Smooth muscle cell (in vitro differentiated cells): Measurements from ENCODE around the gene HOXB8. TPM values are rescaled to one million over a fixed set of nuclear protein-coding genes. Genes with fewer than 3 reads are reported as not detected.

Experiments used
- DNase-seq: peaks from one replicate; lab custom pipeline; 2025; ENCODE audit not compliant: unreplicated experiment; lab: John Stamatoyannopoulos, UW
- H2AFZ ChIP-seq: fragments of 200-600 bp; sonication (generic); 2 replicates; pipeline ENCODE4 v1.6.0; 2016; ENCODE audit warnings: antibody characterized with exemption, low read depth, mild to moderate bottlenecking
- H3F3A ChIP-seq: fragments of 200-600 bp; sonication (generic); 2 replicates; pipeline ENCODE4 v1.6.0; 2017; ENCODE audit warnings: antibody characterized with exemption, low read depth
- H3K27ac ChIP-seq: fragments of 200-600 bp; sonication (generic); 2 replicates; pipeline ENCODE4 v1.5.1; 2016; ENCODE audit warnings: low read depth, mild to moderate bottlenecking
- H3K27me3 ChIP-seq: fragments of 200-600 bp; sonication (generic); 2 replicates; pipeline ENCODE4 v1.6.1; 2016; ENCODE audit warnings: low read depth, mild to moderate bottlenecking
- H3K36me3 ChIP-seq: fragments of 200-600 bp; sonication (generic); 2 replicates; pipeline ENCODE4 v1.5.1; 2016; ENCODE audit warnings: low read depth
- H3K4me1 ChIP-seq: fragments of 200-600 bp; sonication (generic); 2 replicates; pipeline ENCODE4 v1.5.1; 2016; ENCODE audit warnings: low read depth
- H3K4me2 ChIP-seq: fragments of 200-600 bp; sonication (generic); 2 replicates; pipeline ENCODE4 v1.6.0; 2016; ENCODE audit warnings: mild to moderate bottlenecking
- H3K4me3 ChIP-seq: fragments of 200-600 bp; sonication (generic); 2 replicates; pipeline ENCODE4 v1.5.1; 2016; ENCODE audit warnings: mild to moderate bottlenecking
- H3K79me2 ChIP-seq: fragments of 200-600 bp; sonication (generic); 2 replicates; pipeline ENCODE4 v1.6.0; 2016; ENCODE audit warnings: low read depth, mild to moderate bottlenecking
- H3K9ac ChIP-seq: fragments of 200-600 bp; sonication (generic); 2 replicates; pipeline ENCODE4 v1.6.0; 2016; ENCODE audit warnings: low read depth
- H3K9me3 ChIP-seq: fragments of 200-600 bp; sonication (generic); replicated peaks from 2 replicates; pipeline ENCODE4 v1.5.1; 2016; ENCODE audit warnings: low read depth
- H4K20me1 ChIP-seq: fragments of 200-600 bp; sonication (generic); 2 replicates; pipeline ENCODE4 v1.6.0; 2016; ENCODE audit warnings: low read depth
- CTCF ChIP-seq: fragments of 200-600 bp; sonication (generic); IDR thresholded peaks from 2 replicates; pipeline ENCODE4 v1.5.1; 2017; ENCODE audit warnings: borderline replicate concordance, mild to moderate bottlenecking, antibody characterized with exemption; ENCODE audit not compliant: insufficient read depth, poor library complexity, severe bottlenecking
- WGBS: methylation state at CpG from one replicate; pipeline ENCODE4 v1.1.7; 2016; ENCODE audit warnings: low lambda C conversion rate; 5-methylcytosine and 5-hydroxymethylcytosine counted together
- polyA plus RNA-seq: library from polyadenylated mRNA; unstranded; fragments of >200 nt; fragmentation: Nextera tagmentation; extraction: Ambion mirVana; gene quantifications from 2 replicates; pipeline ENCODE4 v1.2.1, GENCODE V29; 2016
- total RNA-seq: library from RNA; depleted of rRNA; stranded (reverse); fragments of >200 nt; gene quantifications from 2 replicates; pipeline ENCODE4 v1.2.3, GENCODE V29; 2014

The HOXB8 gene
- total and polyA plus RNA-seq, 2 experiments from 2014 or later, result 0.94 to 2.0 TPM

- Histone ChIP-seq H3K79me2 (peaks cover 30% of the 10 kb centered on the region), H3K4me3 (no peak overlapping the region), H3K9ac (no peak overlapping the region), H3K9me3 (no peaks in the 10 kb centered on the region), H3K27me3 (peaks cover 91% of the 10 kb centered on the region), H3F3A (peaks cover 7% of the 10 kb centered on the region), H3K36me3 (no peaks in the 10 kb centered on the region), H3K27ac (no peak overlapping the region), H4K20me1 (peaks cover 39% of the 10 kb centered on the region), H2AFZ (no peak overlapping the region), H3K4me1 (peaks cover 6% of the 10 kb centered on the region), H3K4me2 (peak overlapping the region; percentile 99)
- 43% methylated on average over 27 of the region's 27 CpGs for WGBS
- DNase-seq, result no peak
- no peak for TF ChIP-seq CTCF
Measured at GRCh38 chr17:48627623-48628521, 12.8 kb upstream of the HOXB8 start.

DNA sequence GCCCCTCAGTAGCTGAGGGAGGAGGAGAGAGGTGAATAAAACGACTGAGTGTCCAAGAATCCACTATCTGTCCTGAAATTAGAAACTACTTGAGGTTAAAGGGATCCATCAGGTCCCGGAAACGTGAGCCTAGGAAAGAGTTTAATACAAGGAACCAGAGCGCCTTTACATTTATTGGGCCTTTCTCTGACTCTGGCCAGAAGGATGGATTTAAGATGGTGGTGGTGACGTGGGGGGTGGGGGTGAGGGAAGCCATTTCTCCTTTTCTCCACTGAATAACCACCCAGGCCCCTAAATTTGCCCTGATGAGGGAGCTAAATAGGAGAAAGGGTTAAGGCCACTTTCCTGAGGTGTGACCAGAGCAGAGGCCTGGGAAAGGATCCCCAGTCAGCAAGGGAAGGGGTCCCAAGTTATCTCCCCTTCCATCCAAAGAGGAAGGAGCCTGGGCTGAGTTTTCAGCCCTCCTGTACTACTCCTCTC lies 12.1 kb upstream of the HOXB8 start:
- Histone ChIP-seq H3K4me3 (peak overlapping the region; percentile 78), H3K9me3 (no peaks in the 10 kb centered on the region), H2AFZ (no peak overlapping the region), H3K79me2 (peaks cover 32% of the 10 kb centered on the region), H4K20me1 (peaks cover 43% of the 10 kb centered on the region), H3K36me3 (no peaks in the 10 kb centered on the region), H3K4me1 (peaks cover 6% of the 10 kb centered on the region), H3K4me2 (peak overlapping the region; percentile 99), H3K27me3 (peaks cover 91% of the 10 kb centered on the region), H3K27ac (peak overlapping the region; percentile 71), H3F3A (no peaks in the 10 kb centered on the region), H3K9ac (peak overlapping the region; percentile 51)
- WGBS, result 12% methylated on average over 5 of the region's 5 CpGs
- no peak for DNase-seq
- no peak for TF ChIP-seq CTCF

- Histone ChIP-seq H2AFZ (peak within 1 kb of the TSS; percentile 33), H3K9me3 (no peaks in the 10 kb centered on the region), H3K27me3 (peaks cover 93% of the 10 kb centered on the region), H3K4me1 (peaks cover 6% of the 10 kb centered on the region), H3F3A (no peaks in the 10 kb centered on the region), H4K20me1 (peaks cover 44% of the 10 kb centered on the region), H3K36me3 (no peaks in the 10 kb centered on the region), H3K9ac (peak within 1 kb of the TSS; percentile 86), H3K4me2 (peak within 1 kb of the TSS; percentile 99), H3K4me3 (peak within 1 kb of the TSS; percentile 78), H3K79me2 (peaks cover 38% of the 10 kb centered on the region), H3K27ac (peak within 1 kb of the TSS; percentile 71)
- 1% methylated on average over 32 of the region's 50 CpGs for WGBS
- DNase-seq, result peak; percentile 47
- TF ChIP-seq CTCF, result no peak
Measured at GRCh38 chr17:48626245-48627117, 11.4 kb upstream of the HOXB8 start, which contains the start of gene HOXB9. HOXB9 (minus strand) TSS chr17:48626358; CDS start chr17:48626269, 89 bp downstream.
